ENCODE measurements around the gene OR4K15.

- TF ChIP-seq CTCF (IDR thresholded peaks at IDR 0.05; ENCODE audit: borderline replicate concordance, extremely low read depth, low read length, poor library complexity, severe bottlenecking): no peak
- TF ChIP-seq EZH2 (IDR thresholded peaks at IDR 0.05; ENCODE audit: borderline replicate concordance, low read depth, low read length, severe bottlenecking): no peak
Measured at GRCh38 chr14:19949218-19949617, 26.2 kb upstream of the OR4K15 start.
